DMS114 treated with DMSO at 0.1 percent for 48 hours (cell line): Measurements from ENCODE around the gene XPNPEP1.

Source experiments
- DNase-seq: peaks from one replicate; lab custom pipeline; 2025; ENCODE audit not compliant: unreplicated experiment; lab: John Stamatoyannopoulos, UW

Gene XPNPEP1

DNA sequence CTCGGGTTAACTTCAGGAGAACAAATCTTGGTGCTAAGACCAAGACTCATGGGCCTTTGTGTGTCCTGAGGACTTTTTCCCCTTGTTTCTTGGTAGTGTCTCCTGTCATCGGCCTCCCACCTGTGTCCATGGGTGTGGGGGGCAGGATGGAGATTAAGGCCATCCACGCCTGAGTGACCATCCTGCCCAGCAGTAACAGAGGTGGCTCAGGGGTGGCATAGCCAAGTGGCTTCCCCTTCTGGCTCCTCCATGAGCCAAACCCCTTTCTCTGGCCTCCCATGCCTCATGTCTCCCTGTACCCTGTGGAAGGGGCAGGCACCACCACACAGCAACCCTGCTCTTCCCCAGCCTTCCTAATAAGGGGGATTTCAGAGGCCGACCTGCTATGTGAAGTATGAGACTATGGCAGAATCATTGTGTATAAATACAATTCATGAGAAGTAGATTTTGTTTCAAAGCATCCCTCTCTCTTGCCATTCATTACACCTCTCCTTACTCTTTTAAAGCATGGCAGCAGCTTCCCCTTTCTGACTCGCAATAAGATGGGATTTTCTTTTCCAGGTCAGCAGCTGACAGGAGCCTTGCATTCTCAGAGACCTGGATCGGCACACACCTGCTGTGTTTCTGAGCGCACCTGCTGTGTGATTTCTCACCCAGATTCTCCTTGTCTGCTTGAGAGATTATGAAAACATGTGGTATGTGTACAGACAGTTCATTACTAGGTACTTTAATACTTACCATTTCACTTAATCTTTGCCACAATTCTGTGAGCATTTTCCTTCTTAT is 102.5 kb downstream of the XPNPEP1 start:
- DNase-seq: no peak

DNA sequence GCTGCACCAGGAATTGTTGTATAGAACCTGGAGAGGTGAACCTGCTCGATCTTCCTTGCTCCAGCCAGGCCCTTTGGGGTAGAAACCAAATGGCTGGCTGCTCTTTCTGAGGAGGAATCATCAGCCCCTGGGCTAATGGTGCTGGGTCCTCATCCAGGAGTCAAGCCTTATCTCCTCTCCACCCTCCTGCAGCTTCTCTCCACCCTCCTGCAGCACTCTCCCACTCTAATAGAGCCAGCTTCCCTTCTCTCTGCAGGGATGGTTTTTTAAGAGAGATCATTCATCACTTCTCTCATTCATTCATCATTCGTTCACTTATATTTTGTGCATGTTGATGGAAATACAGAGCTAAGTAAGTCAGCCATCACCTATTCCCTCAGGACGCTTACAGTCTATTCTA is 103.5 kb downstream of the XPNPEP1 start:
- no peak for DNase-seq
